GM12872 (cell line): ENCODE measurements around the gene UBE2L3.

Experiments
- TF ChIP-seq, protein P1 (sequence below): IDR thresholded peaks from 3 replicates; pipeline ENCODE4 v1.5.1; 2011; ENCODE audit warnings: low read depth, mild to moderate bottlenecking, low read length, moderate library complexity; ENCODE audit not compliant: insufficient read depth

Gene UBE2L3

DNA sequence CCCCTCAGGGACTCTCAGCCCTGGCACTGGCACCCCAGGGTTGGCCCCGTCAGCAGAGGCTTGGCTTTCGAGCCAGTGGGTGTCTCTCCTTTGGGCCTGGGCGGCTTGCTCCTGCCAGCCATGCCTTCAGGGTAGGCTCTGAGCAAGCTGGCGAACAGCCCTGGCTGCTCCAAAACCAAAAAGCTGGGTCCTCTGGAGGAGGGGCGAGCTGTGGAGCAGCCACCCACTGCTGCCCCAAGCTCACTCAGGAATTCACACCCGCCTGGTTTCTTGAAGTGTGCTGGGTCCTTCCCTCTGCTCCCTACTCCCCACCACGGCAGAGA lies 56.1 kb downstream of the UBE2L3 start:
- TF ChIP-seq, protein P1, sequence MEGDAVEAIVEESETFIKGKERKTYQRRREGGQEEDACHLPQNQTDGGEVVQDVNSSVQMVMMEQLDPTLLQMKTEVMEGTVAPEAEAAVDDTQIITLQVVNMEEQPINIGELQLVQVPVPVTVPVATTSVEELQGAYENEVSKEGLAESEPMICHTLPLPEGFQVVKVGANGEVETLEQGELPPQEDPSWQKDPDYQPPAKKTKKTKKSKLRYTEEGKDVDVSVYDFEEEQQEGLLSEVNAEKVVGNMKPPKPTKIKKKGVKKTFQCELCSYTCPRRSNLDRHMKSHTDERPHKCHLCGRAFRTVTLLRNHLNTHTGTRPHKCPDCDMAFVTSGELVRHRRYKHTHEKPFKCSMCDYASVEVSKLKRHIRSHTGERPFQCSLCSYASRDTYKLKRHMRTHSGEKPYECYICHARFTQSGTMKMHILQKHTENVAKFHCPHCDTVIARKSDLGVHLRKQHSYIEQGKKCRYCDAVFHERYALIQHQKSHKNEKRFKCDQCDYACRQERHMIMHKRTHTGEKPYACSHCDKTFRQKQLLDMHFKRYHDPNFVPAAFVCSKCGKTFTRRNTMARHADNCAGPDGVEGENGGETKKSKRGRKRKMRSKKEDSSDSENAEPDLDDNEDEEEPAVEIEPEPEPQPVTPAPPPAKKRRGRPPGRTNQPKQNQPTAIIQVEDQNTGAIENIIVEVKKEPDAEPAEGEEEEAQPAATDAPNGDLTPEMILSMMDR: no peak

DNA sequence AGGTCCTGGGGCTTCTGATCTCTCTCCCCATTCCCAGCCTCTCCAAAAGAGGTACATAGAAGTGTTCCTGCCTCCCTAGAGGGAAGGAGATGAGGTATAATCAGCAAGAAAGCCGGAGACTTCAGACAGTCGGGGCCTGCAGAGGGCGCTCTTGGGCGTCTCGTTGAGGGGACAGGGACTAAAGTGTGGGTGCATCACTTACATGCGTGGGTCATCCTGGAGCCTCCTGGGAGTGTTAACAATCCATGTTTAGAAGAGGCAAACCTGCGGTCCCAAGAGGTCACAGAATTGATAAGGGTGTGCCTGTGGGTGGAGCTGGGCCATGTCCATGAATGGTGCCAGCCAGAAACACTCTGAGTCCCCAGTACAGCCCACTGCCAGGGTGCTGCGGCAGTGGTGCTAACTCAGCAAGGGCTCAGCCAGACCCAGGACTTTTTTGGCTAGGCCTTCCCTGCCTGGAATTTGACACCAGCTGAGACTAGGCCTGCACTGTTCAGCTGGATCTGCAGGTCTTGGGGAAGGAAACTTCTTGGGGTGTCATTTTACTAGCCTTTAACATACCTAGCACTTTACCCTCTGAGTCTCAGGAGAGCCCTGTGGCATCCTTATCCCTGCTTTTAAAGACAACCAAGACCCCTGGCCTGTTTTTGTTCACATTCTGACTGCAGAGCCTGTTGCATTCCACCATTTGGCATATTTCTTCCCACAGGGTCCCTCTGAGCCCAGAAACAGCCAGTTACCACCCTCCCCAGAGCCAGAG lies 56.8 kb downstream of the UBE2L3 start:
- TF ChIP-seq, protein P1: peak; percentile 63

DNA sequence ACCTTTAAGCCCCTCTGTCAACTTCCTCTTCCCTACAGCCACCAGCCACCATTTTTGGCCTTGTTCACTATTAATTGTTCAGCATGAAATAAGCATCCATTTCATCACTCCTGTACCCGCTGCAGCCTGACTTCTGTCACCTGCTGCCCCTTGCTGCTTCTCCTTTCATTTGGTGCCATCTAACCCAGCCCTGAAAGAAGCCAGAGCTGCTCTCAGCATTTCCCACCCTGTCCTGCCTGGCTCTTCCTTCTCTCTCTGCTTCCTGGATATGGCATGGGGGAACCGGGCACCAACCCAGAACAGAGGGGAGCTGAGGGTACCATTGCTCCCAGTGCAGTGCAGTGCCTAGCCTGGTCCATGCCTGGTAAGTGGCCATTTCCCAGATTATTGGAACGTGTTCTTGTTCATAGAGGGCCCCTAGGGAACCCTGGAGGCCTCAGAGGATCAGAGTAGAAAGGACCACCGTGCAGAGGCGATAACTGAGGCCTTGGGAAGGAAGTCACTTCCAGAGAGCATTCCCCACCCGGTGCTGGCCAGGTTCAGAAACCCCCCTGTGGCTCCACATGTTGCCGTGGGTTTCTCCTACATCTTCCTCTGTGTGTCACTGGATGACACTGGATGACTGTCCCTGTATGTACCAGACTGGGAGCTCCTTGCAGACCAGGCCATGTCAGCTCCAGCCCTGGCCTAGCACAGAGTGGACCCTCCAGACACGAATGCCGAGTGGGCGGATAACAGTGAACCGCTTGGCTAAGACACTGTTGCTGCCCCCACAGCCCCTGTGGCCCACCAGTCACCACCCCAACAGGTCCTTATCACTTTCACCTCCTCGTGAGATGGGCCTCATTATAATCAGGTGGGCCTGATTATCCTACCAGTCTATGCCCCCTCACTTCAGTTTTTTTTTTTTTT lies 57.6 kb downstream of the UBE2L3 start:
- TF ChIP-seq, protein P1: no peak

DNA sequence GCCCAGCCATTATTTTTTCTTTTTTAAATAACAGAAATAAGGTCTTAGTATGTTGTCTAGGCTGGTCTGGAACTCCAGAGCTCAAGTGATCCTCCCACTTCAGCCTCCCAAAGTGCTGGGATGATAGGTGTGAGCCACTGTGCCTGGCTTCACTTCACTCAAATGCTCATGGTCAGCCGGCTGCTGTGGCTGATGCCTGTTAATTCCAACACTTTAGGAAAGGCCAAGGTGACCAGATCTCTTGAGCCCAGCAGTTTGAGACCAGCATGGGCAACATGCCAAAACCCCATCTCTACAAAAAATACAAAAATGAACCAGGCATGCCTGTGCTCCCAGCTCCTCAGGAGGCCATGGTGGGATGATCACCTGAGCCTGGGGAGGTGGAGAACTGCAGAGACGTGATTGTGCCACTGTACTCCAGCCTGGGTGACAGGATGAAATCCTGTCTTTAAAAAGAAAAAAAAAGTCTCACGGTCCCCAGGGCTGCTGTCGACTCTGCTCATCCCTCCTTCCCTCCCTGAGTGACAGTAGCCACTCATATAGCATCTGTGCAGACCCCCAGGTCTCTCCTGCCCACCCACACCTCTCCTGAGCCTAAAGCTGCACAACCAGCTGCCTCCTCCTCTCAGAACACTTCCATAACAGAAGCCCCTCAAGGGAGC lies 58.7 kb downstream of the UBE2L3 start:
- TF ChIP-seq, protein P1: no peak

DNA sequence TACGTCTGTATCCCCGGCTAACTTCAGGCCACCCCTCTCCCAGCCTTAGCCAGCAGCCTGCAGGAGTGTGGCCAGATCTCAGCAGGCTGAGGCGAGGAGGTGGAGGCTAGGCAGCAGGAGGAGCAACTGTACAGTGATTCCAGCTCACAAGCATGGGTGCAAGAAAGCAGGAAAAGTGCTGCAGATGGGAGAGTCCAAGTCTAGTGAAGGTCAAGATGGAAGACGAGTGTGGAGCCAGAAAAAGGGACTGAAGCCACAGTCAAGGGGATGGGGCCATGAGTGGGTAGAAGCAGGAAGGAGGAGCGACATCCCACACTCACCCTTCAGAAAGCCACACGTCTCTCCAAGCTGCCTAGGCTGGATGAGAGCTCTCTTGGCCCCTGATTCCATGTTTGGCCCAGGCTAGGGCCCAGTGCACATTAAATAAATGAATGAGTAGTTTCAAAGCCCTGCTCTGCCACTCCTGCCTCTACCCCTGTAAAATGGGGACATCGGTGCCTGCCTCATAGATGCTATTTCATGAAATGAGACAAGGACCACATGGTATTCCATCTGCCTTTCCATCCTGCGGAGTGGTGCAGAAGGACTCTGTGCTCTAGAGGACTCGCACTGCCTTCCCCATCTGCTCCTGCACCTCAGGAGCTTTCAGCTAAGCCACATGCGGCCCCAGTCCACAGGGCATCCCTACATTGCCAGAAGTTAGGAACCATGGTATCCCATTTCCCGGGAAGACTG lies 59.4 kb downstream of the UBE2L3 start:
- TF ChIP-seq, protein P1: no peak

DNA sequence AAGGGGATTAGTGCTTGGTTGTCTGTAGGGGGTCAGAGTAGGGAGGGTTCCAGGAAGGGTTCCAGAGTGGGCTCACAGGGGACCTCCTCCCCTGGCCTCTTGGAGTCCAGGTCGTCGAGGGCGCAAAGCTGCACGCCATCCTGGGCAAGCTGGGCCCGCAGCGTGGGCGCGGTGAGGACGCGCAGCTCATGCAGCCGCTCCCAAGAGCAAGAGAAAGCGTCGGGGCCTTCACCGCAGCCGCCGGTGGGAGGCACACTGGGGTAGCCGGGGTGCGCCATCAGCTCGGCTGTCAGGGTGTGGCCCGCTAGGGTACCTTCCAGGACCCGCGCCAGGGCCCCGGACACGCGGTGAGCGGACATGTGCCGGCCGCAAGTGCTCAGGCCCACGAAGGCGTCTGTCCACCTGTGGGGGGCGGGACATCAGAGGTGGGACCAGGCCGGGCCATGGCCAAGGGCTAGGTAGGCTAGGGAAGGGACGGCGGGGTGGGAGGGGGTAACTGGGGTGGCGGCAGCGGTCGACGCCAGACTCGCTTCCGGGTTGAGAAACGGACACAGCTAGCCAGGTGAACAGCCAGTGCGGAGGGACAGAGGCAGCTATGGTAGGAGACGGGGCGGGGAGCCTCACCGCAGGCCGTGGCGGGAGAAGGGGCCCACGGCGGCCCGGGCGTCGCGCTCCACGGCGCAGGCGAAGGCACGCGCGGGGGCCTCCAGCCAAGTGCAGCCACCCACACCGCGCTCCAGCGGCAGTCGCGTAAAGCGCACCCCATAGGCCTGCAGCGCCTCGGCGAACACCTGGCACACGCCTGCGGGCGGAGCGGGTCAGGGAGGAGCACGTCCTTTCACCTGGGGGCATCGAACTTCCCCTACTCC lies 61.1 kb downstream of the UBE2L3 start:
- TF ChIP-seq, protein P1: no peak
